Motor neuron (in vitro differentiated cells): Measurements from ENCODE around the gene INTS14. TPM values are rescaled to one million over a fixed set of nuclear protein-coding genes. Genes with fewer than 3 reads are reported as not detected.
"Not testable (repeated sequence)": the region's sequence is repeated elsewhere in the genome, so short reads cannot be mapped to it uniquely, and the experiment has no call there.

ENCODE experiments used
- ATAC-seq, 8 experiments: fragments of 200-7000 bp; cut with Tn5 transposase; replicated peaks in 6 of 8; 2 replicates each; pipeline ENCODE4 v1.8.0; 2021; ENCODE audit warnings: mild to moderate bottlenecking in 8 of 8, moderate library complexity in 8 of 8
- H3K27ac ChIP-seq, 2 donors: fragments of 250-450 bp; sonication (Bioruptor Pico); 2 replicates each; pipeline ENCODE4 v1.9.0; 2021; ENCODE audit warnings: antibody characterized with exemption in 2 of 2, mild to moderate bottlenecking in 2 of 2, moderate library complexity in 1 of 2
- H3K4me1 ChIP-seq, 2 donors: fragments of 250-450 bp; sonication (Bioruptor Pico); replicated peaks in 1 of 2; 2 replicates each; pipeline ENCODE4 v1.6.1; 2021; ENCODE audit warnings: antibody characterized with exemption in 2 of 2, mild to moderate bottlenecking in 2 of 2, moderate library complexity in 1 of 2
- H3K4me3 ChIP-seq, 5 donors: fragments of 250-450 bp; sonication (Bioruptor Pico); 2 replicates each; pipeline ENCODE4 v1.9.0; 2021; ENCODE audit warnings: antibody characterized with exemption in 5 of 5, mild to moderate bottlenecking in 5 of 5, moderate library complexity in 4 of 5
- WGBS, 10 experiments: fragments of 450-650 bp; shearing (Covaris generic); methylation state at CpG; one replicate each; pipeline ENCODE4 v1.0.0; 2022; 5-methylcytosine and 5-hydroxymethylcytosine counted together
- in situ Hi-C, 9 experiments: fragments of 400-800 bp; cut with MboI; loops; one replicate each; pipeline ENCODE4 v1.15.0; 2021; ENCODE audit warnings: low sequenced_read_pairs in 9 of 9, low pct_unique_long_range_greater_than_20kb in 2 of 9; ENCODE audit not compliant: unreplicated experiment in 9 of 9
- total RNA-seq, 8 experiments: library from RNA; unstranded; fragments of 300-600 nt; gene quantifications; 2 replicates each; pipeline versions ENCODE4 v1.2.3 to v1.2.4, GENCODE V29; 2022

INTS14 gene
- total RNA-seq, 8 experiments from 2014 or later = 27.6 to 46.8 (median 32.9) TPM

DNA sequence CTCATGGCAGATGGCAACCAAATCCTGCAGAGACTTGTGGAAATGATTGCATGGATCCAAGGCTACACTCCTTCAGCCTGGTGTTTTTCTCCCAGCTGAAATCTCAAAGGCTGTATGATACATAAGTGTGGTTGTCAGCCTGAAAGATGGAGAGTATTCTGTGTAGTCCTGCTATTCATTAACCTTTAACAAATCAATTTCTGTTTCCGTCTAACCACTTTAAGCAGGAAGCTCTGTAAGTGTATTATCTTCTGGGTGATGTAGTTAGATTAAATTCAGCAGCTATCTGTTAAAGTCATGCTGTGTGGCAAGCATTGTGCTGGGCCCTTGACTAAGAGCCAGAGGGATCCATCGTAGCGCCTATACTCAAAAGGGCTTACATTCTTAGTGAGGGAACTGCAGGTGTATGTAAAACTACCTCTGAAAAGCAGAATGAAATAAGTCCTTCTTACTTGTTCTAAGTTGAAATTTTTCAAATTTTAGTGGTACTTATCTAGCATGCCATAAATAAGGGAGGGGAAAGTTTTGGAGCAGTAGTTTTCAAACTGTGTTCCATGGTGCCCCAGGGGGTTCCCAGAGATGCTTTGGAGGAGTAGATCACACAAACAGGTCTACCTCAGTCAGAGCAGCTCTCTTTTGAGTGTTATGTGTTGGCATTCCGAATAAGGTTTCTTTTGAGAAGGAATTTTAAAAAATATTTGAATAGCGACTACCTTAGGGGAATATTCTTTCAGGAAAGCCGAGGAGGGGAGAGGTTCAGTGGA, 51.8 kb downstream of the INTS14 start:
- Histone ChIP-seq H3K27ac (no peak overlapping the region), H3K4me1 (no peaks in the 10 kb centered on the region), H3K4me3 (no peak overlapping the region)
- in situ Hi-C loops = no loop called here
- peak in 1 of 8 experiments; percentile 32 for ATAC-seq
- WGBS, 10 experiments = 79 to 100% (median 95%) methylated on average over 4 to 6 of the region's 6 CpGs

- 60 to 100% (median 90%) methylated on average over 1 to 5 of the region's 5 CpGs; no CpG with 5 or more reads in 1 of the 10 experiments for WGBS, 10 experiments
- no peak overlapping the region for H3K4me3 ChIP-seq
- in situ Hi-C loops = no loop called here
- H3K4me1 ChIP-seq = no peaks in the 10 kb centered on the region
- ATAC-seq = no peak
- no peak overlapping the region for H3K27ac ChIP-seq
Measured at GRCh38 chr15:65558336-65558735, 52.6 kb downstream of the INTS14 start.

- no peaks in the 10 kb centered on the region for H3K4me1 ChIP-seq
- ATAC-seq = no peak
- in situ Hi-C loops = no loop called here
- H3K27ac ChIP-seq = no peak overlapping the region
- WGBS, 10 experiments = 90 to 100% (median 97%) methylated on average over 1 to 7 of the region's 7 CpGs; no CpG with 5 or more reads in 1 of the 10 experiments
- no peak overlapping the region for H3K4me3 ChIP-seq
Measured at GRCh38 chr15:65556622-65557021, 54.3 kb downstream of the INTS14 start.

DNA sequence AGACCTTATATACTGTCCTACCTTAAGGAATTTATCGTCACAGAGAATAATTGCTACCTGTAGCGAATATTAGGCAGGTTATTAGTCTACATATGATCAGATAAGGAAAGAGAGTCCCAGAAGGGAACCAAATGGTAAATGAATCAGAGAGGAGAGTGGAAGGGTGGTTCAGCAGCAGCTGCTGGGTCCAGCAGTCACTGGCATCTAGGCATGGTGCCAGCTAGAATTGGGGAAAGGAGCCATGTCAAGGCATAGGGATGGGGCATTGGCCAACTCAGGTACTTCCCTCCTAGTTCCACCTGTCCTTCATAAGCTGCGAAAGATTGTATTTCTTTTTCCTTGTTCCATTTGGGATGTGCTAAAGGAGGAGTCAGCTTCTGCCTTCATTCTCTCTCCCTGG, 57.2 kb downstream of the INTS14 start:
- Histone ChIP-seq H3K4me1 (no peaks in the 10 kb centered on the region), H3K27ac (no peak overlapping the region), H3K4me3 (no peak overlapping the region)
- in situ Hi-C loops = no loop called here
- ATAC-seq = no peak
- 87 to 100% (median 95%) methylated on average over 1 to 3 of the region's 3 CpGs; no CpG with 5 or more reads in 2 of the 10 experiments for WGBS, 10 experiments

- H3K27ac ChIP-seq, ATAC-seq, H3K4me1 ChIP-seq, in situ Hi-C loops, H3K4me3 ChIP-seq: not testable (repeated sequence)
- 100% methylated on average over 1 to 3 of the region's 6 CpGs; no CpG with 5 or more reads in 7 of the 10 experiments for WGBS, 10 experiments
Measured at GRCh38 chr15:65552851-65553250, 58.1 kb downstream of the INTS14 start.

DNA sequence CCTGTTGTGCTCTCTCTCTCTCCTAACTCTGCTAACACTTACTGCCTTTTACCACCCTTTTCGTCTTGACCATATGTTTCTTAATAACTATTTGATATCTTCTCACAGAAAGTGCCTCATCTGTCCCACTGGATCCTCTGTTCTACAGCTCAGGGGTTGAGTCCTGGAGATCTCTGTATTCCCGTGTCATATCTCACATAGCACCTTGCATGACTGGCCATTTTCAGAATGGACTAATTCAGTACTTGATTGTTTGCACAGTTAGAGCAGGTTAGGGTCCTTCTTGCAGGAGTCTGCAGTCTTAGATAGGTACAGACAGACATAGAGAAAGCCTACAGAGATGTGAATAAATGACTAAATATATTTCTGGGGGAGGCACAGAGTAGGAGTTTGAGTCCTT, 59.7 kb downstream of the INTS14 start:
- H3K27ac ChIP-seq = no peak overlapping the region
- no peak overlapping the region for H3K4me3 ChIP-seq
- WGBS, 10 experiments = 57 to 100% (median 84%) methylated on average over 1 to 2 of the region's 2 CpGs; no CpG with 5 or more reads in 3 of the 10 experiments
- H3K4me1 ChIP-seq = no peaks in the 10 kb centered on the region
- in situ Hi-C loops = no loop called here
- peak in 1 of 8 experiments; percentile 13 for ATAC-seq

- Histone ChIP-seq H3K4me1 (no peaks in the 10 kb centered on the region), H3K4me3 (no peak overlapping the region), H3K27ac (no peak overlapping the region)
- in situ Hi-C loops = no loop called here
- ATAC-seq = peak in 4 of 8 experiments; percentile 29 to 92 (median 59)
- whole genome bisulfite sequencing, 10 experiments = 67 to 100% (median 90%) methylated on average over 2 to 3 of the region's 3 CpGs; no CpG with 5 or more reads in 3 of the 10 experiments
Measured at GRCh38 chr15:65550681-65551098, 60.2 kb downstream of the INTS14 start.

- WGBS, 10 experiments = 86 to 100% (median 95%) methylated on average over 1 to 9 of the region's 9 CpGs
- in situ Hi-C loops = not testable (repeated sequence)
Measured at GRCh38 chr15:65549288-65549687, 61.6 kb downstream of the INTS14 start.

GRCh38 chr15:65547841-65548240, 63.1 kb downstream of the INTS14 start:
- H3K27ac ChIP-seq = no peak overlapping the region
- no peaks in the 10 kb centered on the region for H3K4me1 ChIP-seq
- in situ Hi-C loops = no loop called here
- no peak overlapping the region for H3K4me3 ChIP-seq
- ATAC-seq = no peak

More at GRCh38 chr15:65549288-65549687, 61.6 kb downstream of the INTS14 start:
- not testable (repeated sequence) for H3K27ac ChIP-seq, H3K4me1 ChIP-seq, H3K4me3 ChIP-seq, ATAC-seq

- WGBS, 10 experiments = 93 to 100% (median 100%) methylated on average over 2 to 3 of the region's 3 CpGs; no CpG with 5 or more reads in 3 of the 10 experiments
- no peak for ATAC-seq
- in situ Hi-C loops = no loop called here
- Histone ChIP-seq H3K4me3 (no peak overlapping the region), H3K4me1 (no peaks in the 10 kb centered on the region), H3K27ac (no peak overlapping the region)
Measured at GRCh38 chr15:65541231-65541820, 69.6 kb downstream of the INTS14 start.

DNA sequence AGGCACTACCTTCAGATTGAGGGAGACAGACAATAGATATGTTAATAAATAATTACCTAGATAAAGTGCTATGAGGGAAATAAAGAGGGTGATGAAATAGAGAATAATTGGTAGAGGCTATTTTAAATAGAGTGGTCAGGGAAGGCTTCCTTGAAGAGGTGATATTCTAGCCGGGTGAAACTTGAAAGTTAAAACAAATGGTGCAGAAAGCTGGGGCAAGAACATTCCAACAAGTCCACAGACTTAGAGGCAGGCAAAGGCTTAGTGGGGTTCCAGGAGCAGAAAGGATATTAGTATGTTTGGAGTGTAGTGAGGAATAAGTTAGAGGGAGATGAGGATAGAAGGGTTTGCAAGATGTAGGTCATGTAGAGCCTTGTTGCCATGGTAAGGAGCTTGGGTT, 70.6 kb downstream of the INTS14 start:
- no peak overlapping the region for H3K27ac ChIP-seq
- H3K4me1 ChIP-seq = peaks cover 0 to 1% of the 10 kb centered on the region in 2 donors
- in situ Hi-C loops = no loop called here
- H3K4me3 ChIP-seq = no peak overlapping the region
- WGBS, 10 experiments = 57 to 100% (median 100%) methylated on average over 1 of the region's 1 CpG; no CpG with 5 or more reads in 5 of the 10 experiments
- no peak for ATAC-seq

GRCh38 chr15:65535192-65535591, 75.7 kb downstream of the INTS14 start:
- in situ Hi-C loops = no loop called here
- Histone ChIP-seq H3K4me3 (no peak overlapping the region), H3K27ac (no peak overlapping the region), H3K4me1 (peaks cover 28 to 38% of the 10 kb centered on the region in 2 donors)
- ATAC-seq = no peak
- 83 to 100% (median 97%) methylated on average over 1 to 4 of the region's 4 CpGs for WGBS, 10 experiments

GRCh38 chr15:65533057-65533756, 77.7 kb downstream of the INTS14 start:
- in situ Hi-C loops = no loop called here
- H3K27ac ChIP-seq = peak overlapping the region in 1 of 2 donors; percentile 7

More at GRCh38 chr15:65533057-65533756, 77.7 kb downstream of the INTS14 start:
- WGBS, 10 experiments = 40 to 96% (median 72%) methylated on average over 1 to 5 of the region's 5 CpGs; no CpG with 5 or more reads in 1 of the 10 experiments
- peak in 5 of 8 experiments; percentile 11 to 50 (median 21) for ATAC-seq
- Histone ChIP-seq H3K4me3 (no peak overlapping the region), H3K4me1 (peaks cover 32 to 42% of the 10 kb centered on the region in 2 donors)
